ENCODE results near the gene CDKN2B.
"Not testable (repeated sequence)": the region's sequence is repeated elsewhere in the genome, so short reads cannot be mapped to it uniquely, and the experiment has no call there.

The CDKN2B gene, protein sequence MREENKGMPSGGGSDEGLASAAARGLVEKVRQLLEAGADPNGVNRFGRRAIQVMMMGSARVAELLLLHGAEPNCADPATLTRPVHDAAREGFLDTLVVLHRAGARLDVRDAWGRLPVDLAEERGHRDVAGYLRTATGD

DNA sequence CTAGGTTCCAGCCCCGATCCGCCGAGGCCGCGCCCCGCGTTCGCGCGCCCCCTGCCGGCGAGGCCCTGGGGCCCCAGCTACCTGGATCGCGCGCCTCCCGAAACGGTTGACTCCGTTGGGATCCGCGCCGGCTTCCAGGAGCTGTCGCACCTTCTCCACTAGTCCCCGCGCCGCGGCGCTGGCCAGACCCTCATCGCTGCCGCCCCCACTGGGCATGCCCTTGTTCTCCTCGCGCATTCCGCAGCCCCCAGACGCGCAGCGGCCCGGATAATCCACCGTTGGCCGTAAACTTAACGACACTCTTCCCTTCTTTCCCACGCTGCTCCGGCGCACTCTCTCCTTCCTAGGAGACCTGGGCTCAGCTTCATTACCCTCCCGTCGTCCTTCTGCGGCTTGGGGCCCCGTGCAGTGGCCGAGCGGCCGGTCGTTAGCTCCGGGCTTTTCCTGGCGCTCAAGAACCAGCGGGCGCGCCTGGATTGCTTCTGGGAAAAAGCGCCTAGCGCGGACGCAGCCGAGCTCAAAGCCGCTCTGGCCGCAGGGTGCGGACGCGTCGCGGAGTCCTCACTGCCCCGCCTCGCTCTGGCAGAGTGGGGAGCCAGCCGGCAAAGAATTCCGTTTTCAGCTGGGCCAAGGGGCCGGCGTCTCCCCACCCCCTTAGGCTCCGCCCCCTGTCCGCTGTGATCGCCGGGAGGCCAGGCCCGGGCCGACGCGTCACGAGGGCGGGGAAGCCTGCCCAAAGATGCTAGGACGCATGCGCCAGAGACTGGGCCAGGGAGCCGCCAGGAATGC, at the start of gene CDKN2B:
Gene CDKN2B (minus strand): TSS at position 589 of the 789 bp plus-strand sequence. CDS start 352 bp downstream, at position 237.
- peak; percentile 96 for DNase-seq (ENCODE audit: low read depth)

DNA sequence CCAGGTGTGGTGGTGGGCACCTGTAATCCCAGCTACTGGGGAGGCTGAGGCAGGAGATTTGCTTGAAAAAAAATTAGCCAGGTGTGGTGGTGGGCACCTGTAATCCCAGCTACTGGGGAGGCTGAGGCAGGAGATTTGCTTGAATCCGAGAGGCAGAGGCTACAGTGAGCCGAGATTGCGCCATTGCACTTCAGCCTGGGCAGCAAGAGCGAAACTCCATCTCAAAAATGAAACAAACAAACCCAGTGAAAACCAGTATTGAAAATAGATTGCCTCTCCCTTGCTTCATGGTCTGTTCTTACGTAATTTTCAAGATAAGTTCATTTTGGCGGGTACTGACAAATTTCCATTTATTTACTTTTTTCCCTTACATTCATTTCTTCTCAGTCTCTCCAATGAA, 48.9 kb upstream of the CDKN2B start:
- DNase-seq (ENCODE audit: low read depth): not testable (repeated sequence)

DNA sequence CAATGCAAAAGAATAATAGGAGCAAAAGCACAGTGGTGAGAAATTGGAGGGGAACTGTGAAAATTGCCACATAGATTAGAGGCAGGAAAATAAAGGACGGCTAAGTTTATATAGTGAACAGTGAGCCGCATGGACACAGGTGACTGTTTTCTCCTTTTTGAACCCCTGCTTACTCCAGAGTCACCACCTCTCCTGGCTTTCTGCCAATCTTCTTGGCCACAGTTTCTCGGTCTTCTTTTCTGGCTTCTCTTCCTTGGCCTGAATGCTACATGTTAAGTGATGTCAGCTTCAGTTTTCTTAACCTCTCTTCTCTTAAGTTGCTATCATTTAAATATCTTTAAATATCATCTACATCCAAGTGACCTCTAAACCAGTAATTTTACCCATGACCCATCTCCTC, 47.3 kb upstream of the CDKN2B start:
- no peak for DNase-seq (ENCODE audit: low read depth)

DNA sequence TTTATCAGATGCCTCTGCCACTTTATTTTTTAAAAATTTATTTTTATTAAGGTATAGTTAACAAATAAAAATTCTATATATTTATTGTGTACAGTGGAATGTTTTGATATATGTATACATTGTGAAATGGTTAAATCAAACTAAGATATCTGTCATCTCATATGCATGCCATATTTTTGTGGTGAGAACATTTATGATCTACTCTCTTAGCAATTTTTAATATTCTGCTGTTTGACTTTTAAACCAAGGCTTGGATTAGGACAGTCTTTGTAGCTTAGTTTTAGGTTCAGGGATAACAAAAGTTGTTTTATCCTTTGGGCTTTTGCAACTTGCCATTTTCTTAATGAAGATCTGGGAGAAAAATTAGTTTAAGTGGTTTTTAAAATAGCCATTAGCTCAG, 46.0 kb upstream of the CDKN2B start:
- DNase-seq (ENCODE audit: low read depth): peak; percentile 70

DNA sequence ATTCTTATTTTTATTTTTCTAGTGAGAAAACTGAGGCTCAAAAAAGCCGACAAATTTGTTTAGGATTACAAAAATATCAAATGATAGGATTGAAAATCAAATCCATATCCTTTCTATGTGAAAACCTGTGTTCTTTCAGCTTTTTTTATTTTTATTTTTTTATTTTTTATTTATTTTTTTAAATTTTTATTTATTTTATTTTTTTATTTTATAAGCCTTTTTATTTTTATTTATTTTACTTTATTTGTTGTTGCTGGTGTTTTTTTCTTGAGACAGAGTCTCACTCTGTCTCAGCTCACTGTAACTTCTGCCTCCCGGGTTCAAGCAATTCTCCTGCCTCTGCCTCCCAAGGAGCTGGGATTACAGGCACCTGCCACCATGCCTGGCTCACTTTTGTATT, 45.4 kb upstream of the CDKN2B start:
- DNase-seq (ENCODE audit: low read depth): no peak

DNA sequence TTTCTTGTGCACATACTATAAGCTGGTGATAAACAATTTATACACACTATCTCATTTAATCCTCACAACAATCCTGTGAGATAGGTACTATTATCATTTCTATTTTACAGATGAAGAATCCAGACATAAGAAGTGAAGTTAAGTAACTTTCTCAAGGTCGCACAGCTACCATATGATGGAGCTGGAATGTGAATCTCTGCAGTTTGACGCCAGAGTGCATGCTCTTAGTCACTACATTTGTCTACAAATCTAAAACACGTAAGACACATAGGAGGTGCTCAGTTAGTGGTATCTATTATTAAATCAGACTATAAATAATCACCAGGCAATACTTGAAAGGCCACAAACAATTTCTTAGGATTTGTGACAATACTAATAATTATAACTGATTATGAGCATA, 45.0 kb upstream of the CDKN2B start:
- DNase-seq (ENCODE audit: low read depth): peak; percentile 93

DNA sequence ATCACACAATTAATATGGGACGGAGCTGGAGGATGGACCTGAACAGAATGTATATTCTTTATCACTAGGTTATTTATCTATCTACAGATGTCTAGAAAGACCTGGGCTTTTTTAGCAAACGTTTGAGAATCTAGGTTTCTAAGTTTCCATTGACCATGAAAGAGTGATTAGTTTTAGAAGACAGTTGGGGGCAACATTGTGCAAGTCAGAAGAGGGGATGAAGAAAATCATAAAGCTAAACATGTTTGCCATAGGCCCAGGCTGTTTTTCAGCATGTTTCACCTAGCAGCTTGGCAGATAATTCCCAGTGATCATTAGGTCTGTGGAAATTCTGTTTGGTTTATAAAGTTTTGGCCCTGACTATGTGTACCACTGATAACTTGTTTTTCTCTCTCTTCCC, 44.1 kb upstream of the CDKN2B start:
- DNase-seq (ENCODE audit: low read depth): peak; percentile 44

DNA sequence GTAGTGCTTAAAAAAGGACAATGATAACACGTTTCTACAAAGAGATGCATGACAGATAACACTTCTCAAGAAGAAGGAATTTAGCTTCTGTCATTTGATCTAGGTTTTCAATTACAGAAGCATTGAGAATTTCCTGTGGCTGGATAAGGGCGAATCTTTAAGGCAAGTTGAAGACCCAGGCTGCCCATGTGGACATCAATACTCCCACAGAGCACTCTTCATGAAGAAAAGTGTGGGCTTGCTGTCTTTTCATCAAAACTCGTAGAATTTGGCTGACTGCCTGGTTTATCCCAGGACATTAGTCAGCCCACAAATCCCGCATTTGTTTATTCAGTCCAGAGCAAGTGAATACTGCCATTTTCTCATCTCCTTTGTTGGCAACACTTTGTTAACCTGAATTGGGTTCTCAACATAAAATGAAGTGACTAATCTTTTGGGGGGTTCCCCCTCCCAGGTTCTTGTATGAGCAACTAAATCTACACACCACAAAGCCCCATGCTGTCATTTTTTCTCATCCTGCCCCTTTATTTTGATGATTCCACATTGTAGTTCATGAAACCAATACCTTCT, 43.4 kb upstream of the CDKN2B start:
- DNase-seq (ENCODE audit: low read depth): peak; percentile 99

DNA sequence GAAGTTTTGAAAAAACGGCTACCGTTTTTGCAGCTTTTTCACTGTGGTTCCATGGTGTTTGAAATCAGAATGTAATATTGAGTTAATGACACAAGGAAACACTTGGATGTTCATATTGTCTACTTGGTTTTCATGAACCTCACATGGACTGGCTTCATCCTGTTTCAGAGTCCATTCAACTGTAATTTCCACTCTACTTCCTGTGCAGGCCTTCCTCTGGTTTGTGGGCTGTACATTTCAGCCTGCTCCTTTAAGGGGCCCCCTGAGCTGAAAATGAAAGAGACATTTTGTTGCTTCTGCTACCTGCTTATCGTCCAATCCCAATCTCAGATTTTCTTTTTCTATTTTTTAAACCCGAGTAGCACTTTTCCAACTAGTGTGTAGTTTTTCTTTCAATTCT, 41.8 kb upstream of the CDKN2B start:
- no peak for DNase-seq (ENCODE audit: low read depth)

DNA sequence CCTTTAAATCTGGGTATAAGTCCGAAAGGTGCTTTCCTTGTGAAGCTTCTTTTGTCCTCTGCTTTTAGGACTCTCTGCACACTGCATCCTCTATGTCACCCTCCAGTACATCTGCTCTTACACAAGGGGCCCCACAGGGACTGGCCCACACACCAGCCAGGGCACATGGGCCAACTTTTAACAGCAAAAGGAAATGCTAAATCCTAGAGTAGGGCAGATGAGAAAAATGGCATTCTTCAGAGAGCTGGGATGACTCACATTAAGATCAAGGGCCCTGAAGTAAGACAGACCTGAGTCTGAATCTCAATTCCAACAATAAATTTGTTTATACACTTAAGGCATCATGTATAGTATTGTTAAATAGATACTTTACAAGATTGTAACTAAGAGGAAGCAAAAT, 40.3 kb upstream of the CDKN2B start:
- peak; percentile 76 for DNase-seq (ENCODE audit: low read depth)

DNA sequence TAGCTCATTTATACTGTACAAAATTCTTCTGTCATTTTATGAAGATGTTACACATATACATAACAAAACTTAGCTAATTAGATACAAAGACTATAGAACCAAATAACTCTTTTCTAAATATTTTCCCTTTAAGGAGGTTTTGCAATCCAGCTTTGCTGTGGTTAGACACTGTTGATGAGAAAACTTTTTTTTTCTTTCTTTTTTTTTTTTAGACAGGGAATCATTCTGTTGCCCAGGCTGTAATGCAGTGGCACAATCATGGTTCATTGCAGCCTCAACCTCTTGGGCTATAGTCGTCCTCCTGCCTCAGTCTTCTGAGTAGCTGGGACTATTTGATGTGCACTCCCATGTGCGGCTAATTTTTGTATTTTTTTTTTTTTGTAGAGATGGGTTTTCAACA, 38.5 kb upstream of the CDKN2B start:
- DNase-seq (ENCODE audit: low read depth): no peak

DNA sequence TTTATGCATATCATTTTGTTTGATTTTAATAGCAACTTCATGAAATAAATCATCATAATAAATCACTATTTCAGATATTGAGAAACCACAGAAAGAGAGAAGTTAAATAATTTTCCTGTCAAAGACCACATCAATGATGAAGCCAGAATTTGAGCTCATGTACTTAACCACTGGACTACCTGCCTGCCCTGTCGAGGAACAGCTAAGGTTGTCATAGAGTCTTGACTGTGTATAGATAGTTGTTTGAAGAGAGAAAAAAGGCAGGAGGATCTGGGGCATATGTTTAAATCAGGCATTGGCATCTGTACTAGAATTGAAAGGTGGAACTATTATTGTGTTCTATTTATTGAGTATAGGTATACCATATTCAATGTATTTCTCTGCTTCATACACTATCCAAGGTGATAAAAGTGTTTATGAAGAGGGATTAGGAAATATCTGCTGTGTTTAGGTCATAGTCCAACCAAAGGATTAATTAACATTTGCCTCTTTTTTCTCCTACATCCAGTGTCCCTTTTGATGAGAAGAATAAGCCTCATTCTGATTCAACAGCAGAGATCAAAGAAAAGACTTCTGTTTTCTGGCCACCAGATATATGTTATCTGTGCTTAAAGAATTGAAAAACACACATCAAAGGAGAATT, 37.3 kb upstream of the CDKN2B start:
- DNase-seq (ENCODE audit: low read depth): no peak

DNA sequence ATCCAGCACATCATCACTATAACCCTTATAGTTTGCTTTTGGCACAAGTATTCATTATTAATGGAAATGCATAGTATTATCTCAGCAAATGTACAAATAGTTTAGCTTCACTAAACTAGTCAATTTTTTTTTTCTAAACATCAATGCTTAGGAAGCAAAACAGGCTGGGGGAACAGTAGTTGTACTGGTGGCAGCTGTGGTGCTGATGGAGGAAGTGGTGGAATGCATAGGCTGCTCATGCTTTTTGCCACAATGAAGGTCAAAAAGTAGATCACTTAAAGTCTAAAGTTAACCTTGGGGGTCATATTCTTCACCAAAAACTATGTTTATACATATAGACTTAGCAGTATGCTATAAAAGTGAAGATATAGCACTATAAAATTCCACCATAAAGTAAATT, 36.3 kb upstream of the CDKN2B start:
- no peak for DNase-seq (ENCODE audit: low read depth)

DNA sequence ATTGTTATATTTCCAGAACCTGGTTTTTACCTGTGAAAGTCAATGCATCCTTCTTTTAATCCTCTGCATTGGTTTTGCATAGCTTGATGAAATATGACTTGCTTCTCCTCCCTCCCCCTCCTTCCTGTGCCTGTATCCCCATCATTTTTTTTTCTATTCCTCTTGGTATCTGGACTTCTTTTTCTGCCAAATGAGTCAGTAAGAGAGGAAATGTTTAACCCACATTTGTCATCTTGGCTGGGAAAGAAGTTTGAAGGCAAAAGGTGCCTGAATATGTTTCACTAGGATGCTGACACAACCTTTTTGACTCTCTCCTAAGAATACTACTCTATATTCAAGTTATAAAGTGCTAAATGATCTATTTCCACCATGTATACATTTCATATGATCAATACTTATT, 35.5 kb upstream of the CDKN2B start:
- DNase-seq (ENCODE audit: low read depth): peak; percentile 91

DNA sequence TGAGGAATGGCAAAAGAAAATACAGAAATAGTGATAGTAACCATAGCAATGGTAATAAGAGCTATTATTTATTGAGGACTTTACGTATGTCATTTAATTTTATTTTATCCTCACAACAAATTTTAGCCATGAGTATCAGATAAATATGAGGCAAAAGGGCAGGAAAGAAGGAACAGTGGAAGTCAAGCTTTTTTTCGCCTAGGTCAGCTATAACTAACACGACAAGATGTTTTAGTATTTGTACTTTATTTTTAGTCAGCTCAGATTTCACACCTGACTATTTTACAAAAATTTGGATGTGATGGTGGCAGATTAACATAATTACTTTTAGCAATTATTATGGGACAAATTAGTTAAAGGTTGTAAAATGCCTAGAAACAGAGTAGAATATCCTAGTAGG, 34.8 kb upstream of the CDKN2B start:
- no peak for DNase-seq (ENCODE audit: low read depth)

DNA sequence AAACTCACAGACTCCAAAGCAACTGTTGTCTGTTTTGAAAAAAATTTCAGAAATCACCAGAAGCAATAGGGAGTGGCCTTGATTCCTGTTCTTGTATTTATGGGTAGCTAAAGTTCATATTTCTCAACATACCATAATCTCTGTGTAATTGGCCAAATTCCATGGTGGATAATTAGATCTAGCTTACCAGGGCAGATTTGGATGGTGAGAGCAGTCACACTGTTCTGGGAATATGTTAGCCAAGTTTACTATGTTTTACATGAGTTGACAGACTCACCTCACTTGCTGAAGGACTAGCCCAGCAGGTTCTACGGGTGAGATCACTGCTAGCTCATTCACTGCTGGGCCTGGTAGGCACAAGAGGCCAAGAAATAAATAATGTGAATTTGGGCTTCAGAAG, 32.7 kb upstream of the CDKN2B start:
- DNase-seq (ENCODE audit: low read depth): peak; percentile 51

DNA sequence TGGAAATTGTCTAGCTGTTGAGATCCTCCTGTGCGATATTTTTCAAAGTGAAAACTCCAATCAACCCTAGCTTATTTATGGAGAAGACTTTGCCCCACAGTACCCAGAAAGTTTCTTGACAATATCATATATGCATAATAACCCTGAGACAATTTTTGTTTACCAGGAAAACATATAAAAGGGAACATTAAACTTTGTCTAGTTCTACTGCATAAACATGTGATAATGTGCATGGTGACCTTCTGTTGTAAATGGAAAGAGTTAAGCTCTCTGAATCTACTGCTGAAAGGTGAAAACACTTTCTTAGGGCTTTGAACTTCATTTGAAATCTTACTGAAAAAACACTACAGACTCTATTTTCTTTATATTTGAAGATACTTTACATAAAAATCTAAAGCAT, 32.2 kb upstream of the CDKN2B start:
- no peak for DNase-seq (ENCODE audit: low read depth)

DNA sequence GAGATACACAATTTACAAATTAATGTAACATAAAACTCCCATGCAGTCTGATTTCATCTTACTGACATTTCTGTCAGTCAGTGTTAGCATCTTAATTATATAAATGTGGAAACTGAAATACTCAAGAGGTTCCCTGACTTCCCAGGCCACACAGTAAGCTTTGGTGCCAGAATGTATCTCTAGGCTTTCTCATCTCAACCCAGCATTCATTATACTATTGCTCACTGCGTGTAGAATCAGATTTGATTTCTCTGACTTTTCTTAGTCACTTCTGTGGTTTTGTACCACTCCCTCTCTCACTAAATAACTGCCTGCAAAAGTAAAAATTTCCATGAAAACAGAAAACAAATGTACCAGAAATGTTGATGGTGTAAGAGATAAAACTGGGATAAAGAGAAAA, 31.7 kb upstream of the CDKN2B start:
- peak; percentile 84 for DNase-seq (ENCODE audit: low read depth)

DNA sequence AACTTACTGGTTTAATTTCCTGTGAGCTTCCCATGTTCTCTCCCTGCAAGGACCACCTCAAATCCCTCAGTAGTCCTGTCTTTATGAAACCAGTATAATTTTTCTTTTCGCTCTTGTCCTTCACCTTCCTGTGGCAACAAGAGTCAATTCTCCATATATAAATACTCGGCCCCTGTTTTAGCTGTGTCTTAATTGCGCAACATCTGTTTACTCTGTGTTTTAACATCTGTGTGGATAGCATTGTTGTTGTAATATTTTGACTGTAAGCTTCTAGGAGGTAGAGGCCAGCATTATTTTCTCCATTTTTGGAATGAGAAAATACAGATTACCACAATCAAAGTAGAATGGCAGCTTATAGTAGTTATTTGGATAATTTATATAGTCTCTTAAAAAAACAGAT, 30.2 kb upstream of the CDKN2B start:
- DNase-seq (ENCODE audit: low read depth): peak; percentile 62

DNA sequence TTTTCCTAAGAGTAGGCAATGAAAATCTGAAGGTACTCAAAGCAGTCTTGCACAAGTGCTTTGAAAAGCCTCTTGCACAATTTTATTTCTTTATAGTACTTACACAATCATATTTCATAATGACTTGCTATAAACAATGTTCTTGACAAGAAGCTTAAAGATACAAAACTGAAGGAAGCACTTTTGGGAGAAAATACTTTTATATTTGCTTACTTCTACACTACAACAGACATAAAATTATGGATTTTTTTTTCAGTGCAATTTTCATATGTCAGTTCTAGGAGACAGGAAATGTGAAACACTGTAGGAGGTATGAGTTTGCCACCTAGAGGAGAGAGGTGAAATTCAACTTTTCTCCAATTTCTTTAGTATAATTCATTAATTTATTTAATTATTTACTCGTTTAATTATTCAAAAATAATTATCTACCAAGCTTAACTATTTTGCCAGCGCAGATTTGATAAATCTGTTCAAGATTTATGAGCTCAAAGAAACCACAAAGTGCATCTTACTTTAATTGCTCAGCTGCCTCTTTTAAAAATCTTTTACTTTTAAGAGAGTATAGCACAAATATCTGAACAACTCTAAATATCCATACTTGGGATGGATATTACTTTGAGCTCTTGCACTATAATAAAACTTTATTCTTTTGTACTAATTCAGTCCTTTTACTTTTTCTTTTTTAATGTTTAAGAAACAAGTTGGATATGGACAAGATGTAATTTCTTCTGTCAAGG, 29.0 kb upstream of the CDKN2B start:
- DNase-seq (ENCODE audit: low read depth): peak; percentile 69

DNA sequence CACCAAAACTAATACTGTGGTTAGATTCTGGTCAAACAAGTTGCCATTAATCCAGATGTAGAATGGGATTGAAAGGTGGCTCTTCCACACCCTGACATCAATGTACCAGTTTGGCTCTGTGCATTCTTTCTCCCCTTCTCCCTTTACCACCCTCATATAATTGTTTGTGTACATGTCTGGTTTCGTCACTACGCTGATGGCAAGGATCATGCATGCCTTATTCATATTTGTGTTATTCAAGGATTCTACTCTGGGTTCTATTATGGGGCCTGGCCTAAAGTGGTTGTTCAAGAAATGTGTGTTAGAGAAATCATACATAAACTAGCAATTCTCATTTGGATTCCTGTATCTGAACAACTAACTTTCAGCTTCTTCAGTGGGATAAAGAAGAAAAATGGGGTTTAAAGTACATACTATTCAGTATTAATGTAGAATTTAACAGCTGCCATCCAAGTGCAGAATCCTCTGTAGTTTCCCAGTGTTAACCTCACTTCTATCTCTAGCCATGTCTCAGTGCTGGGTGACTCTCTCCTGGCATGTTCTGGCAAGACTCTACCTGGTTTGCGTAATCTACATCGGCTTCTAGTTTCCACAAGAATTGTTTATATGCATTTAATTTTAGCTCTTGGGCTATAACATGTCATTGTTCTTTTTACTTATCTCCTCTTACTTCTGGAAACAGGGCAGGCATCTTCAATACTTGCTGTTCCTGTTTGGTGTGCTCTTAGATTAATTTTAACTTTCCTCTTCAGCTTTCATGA, 27.9 kb upstream of the CDKN2B start:
- peak; percentile 63 for DNase-seq (ENCODE audit: low read depth)

DNA sequence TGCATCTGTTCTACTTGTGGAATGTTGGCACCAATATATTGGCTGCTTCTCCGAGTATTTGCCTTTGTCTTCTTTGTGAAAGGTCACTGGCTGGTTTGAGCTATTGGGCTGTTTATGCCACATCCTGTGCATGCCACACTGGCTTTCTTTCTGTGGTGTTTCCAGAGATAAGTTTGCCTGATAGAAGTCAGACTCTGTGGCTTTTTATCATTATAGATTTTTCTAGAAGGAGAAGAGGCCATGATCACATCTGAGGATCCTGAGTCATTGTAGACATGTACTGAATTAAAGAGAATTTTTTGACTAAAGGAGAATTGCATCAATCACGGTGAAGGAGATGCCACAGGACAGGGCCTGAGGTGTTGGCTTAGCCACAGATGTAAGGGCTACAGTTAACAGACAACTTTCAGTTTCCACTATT, 26.5 kb upstream of the CDKN2B start:
- no peak for DNase-seq (ENCODE audit: low read depth)
